Ascending aorta (tissue), 2 donors: ENCODE results near the gene TMEM151B. TPM values are rescaled to one million over a fixed set of nuclear protein-coding genes. Genes with fewer than 3 reads are reported as not detected.
A peak's percentile ranks its signal among the peaks of the same experiment; 100 is the strongest.
"Not testable (repeated sequence)": the region's sequence is repeated elsewhere in the genome, so short reads cannot be mapped to it uniquely, and the experiment has no call there.

Experiments used
- DNase-seq, 2 donors: peaks; one replicate each; pipeline ENCODE4 v3.0.0-alpha.2; 2019; ENCODE audit warnings: low spot score in 2 of 2
- H3K27ac ChIP-seq, 2 donors: fragments of 200-600 bp; sonication (generic); one replicate each; pipeline ENCODE4 v1.5.1; 2016 to 2017; ENCODE audit warnings: mild to moderate bottlenecking in 1 of 2
- H3K27me3 ChIP-seq: fragments of 200-600 bp; sonication (generic); one replicate; pipeline ENCODE4 v1.5.1; 2017
- H3K36me3 ChIP-seq, 2 donors: fragments of 200-600 bp; sonication (generic); one replicate each; pipeline ENCODE4 v1.5.1; 2016
- H3K4me1 ChIP-seq, 2 donors: fragments of 200-600 bp; sonication (generic); one replicate each; pipeline ENCODE4 v1.5.1; 2016 to 2017; ENCODE audit warnings: mild to moderate bottlenecking in 1 of 2
- H3K4me3 ChIP-seq, 2 donors: fragments of 200-600 bp; sonication (generic); one replicate each; pipeline ENCODE4 v1.5.1; 2016 to 2017; ENCODE audit warnings: mild to moderate bottlenecking in 1 of 2
- H3K9me3 ChIP-seq, 2 donors: fragments of 200-600 bp; sonication (generic); one replicate each; pipeline ENCODE4 v1.5.1; 2016
- intact Hi-C: fragments of 100-400 bp; cut with DNase I; formaldehyde crosslinking; loops from one replicate; pipeline ENCODE4 v1.15.1; 2023
- total RNA-seq: library from RNA; depleted of rRNA; stranded (reverse); fragments of >200 nt; gene quantifications from one replicate; pipeline ENCODE4 v1.1.0, GENCODE V29; 2016
- TF ChIP-seq, protein P1 (sequence below), 3 experiments: fragments of 200-600 bp in 2 of 3; fragments of 450-650 bp in 1 of 3; sonication (generic) in 2 of 3; IDR thresholded peaks; one replicate each; pipeline ENCODE4 v1.5.1; 2016 to 2019; ENCODE audit warnings: antibody characterized with exemption in 3 of 3, mild to moderate bottlenecking in 1 of 3, moderate library complexity in 1 of 3

The TMEM151B gene
- total RNA-seq, 1 donor from 2014 or later = not detected

- H3K9me3 ChIP-seq = no peaks in the 10 kb centered on the region
- TF ChIP-seq, protein P1, sequence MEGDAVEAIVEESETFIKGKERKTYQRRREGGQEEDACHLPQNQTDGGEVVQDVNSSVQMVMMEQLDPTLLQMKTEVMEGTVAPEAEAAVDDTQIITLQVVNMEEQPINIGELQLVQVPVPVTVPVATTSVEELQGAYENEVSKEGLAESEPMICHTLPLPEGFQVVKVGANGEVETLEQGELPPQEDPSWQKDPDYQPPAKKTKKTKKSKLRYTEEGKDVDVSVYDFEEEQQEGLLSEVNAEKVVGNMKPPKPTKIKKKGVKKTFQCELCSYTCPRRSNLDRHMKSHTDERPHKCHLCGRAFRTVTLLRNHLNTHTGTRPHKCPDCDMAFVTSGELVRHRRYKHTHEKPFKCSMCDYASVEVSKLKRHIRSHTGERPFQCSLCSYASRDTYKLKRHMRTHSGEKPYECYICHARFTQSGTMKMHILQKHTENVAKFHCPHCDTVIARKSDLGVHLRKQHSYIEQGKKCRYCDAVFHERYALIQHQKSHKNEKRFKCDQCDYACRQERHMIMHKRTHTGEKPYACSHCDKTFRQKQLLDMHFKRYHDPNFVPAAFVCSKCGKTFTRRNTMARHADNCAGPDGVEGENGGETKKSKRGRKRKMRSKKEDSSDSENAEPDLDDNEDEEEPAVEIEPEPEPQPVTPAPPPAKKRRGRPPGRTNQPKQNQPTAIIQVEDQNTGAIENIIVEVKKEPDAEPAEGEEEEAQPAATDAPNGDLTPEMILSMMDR (IDR thresholded peaks at IDR 0.05) = no peak
- no peak for DNase-seq
- peaks cover 3% of the 10 kb centered on the region for H3K27me3 ChIP-seq
- H3K27ac ChIP-seq = no peak overlapping the region
- intact Hi-C loops = no loop called here
- H3K4me1 ChIP-seq = no peaks in the 10 kb centered on the region
- H3K36me3 ChIP-seq = no peaks in the 10 kb centered on the region
- H3K4me3 ChIP-seq = no peak overlapping the region
Observed at GRCh38 chr6:44339763-44340625, 69.7 kb downstream of the TMEM151B start.

- H3K36me3 ChIP-seq = no peaks in the 10 kb centered on the region
- no peak for DNase-seq
- no peaks in the 10 kb centered on the region for H3K4me1 ChIP-seq
- H3K27ac ChIP-seq = no peak overlapping the region
- TF ChIP-seq, protein P1 (IDR thresholded peaks at IDR 0.05) = no peak
- H3K27me3 ChIP-seq = peaks cover 3% of the 10 kb centered on the region
- no peak overlapping the region for H3K4me3 ChIP-seq
- intact Hi-C loops = no loop called here
- no peaks in the 10 kb centered on the region for H3K9me3 ChIP-seq
Observed at GRCh38 chr6:44341095-44341890, 71.0 kb downstream of the TMEM151B start.

DNA sequence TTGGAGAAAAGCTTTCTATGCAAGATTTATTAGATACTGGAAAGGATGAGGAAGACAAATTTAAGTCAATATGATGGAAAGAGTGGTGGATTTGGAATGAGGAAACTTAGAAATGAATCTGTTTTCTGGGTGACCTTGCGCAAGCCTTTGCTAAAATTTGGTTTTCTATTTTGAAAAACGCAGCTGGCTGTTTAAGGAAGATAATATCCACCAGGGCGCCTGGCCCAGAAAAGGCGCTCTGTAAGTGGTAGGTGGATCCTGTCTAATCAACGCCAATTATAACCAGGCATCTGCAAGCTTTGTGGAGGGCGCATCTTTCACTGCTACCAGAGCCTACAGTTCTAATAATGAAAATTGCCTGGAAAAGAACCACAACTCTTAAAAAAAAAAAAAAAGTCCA, 71.8 kb downstream of the TMEM151B start:
- Histone ChIP-seq H3K27me3 (peaks cover 3% of the 10 kb centered on the region), H3K4me1 (no peaks in the 10 kb centered on the region), H3K4me3 (peak overlapping the region; percentile 35 to 40), H3K36me3 (no peaks in the 10 kb centered on the region), H3K27ac (no peak overlapping the region), H3K9me3 (no peaks in the 10 kb centered on the region)
- DNase-seq = no peak
- TF ChIP-seq, protein P1 (IDR thresholded peaks at IDR 0.05) = no peak
- intact Hi-C loops = no loop called here

GRCh38 chr6:44342489-44342888, 72.2 kb downstream of the TMEM151B start, which contains the start of gene SPATS1:
TSS of gene SPATS1 (plus strand) at chr6:44342650. CDS start at chr6:44343096, 446 bp downstream.
- H3K4me3 ChIP-seq = peak within 1 kb of the TSS; percentile 35 to 40
- no peaks in the 10 kb centered on the region for H3K9me3 ChIP-seq
- intact Hi-C loops = no loop called here
- TF ChIP-seq, protein P1 (IDR thresholded peaks at IDR 0.05) = no peak
- H3K27ac ChIP-seq = no peak within 1 kb of the TSS
- peaks cover 3% of the 10 kb centered on the region for H3K27me3 ChIP-seq
- no peaks in the 10 kb centered on the region for H3K4me1 ChIP-seq
- H3K36me3 ChIP-seq = no peaks in the 10 kb centered on the region
- no peak for DNase-seq

DNA sequence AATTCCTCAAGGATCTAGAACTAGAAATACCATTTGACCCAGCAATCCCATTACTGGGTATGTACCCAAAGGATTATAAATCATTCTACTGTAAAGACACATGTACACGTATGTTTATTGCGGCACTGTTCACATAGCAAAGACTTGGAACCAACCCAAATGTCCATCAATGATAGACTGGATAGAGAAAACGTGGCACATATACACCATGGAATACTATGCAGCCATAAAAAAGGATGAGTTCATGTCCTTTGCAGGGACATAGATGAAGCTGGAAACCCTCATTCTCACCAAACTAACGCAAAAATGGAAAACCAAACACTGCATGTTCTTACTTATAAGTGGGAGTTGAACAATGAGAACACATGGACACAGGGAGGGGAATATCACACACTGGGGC, 76.6 kb downstream of the TMEM151B start:
- H3K4me1 ChIP-seq, H3K36me3 ChIP-seq, H3K9me3 ChIP-seq, H3K27me3 ChIP-seq, intact Hi-C loops, DNase-seq, H3K4me3 ChIP-seq, H3K27ac ChIP-seq: not testable (repeated sequence)
